Common myeloid progenitor, CD34-positive (primary cell): ENCODE measurements around the gene MAT2A.
"Not testable (repeated sequence)": the region's sequence is repeated elsewhere in the genome, so short reads cannot be mapped to it uniquely, and the experiment has no call there.

Source experiments
- CTCF ChIA-PET: fragments of 350-600 bp; sonication (Branson Sonifier 250); formaldehyde crosslinking; loops from one replicate; lab custom pipeline; 2021; ENCODE audit warnings: antibody characterized with exemption; lab: Charles Lee
- POLR2A ChIA-PET: fragments of 350-600 bp; sonication (Branson Sonifier 250); formaldehyde crosslinking; loops from one replicate; lab custom pipeline; 2021; ENCODE audit warnings: antibody characterized with exemption; lab: Charles Lee
- DNase-seq, 3 donors: peaks; one replicate each; pipeline versions ENCODE4 v3.0.0 to v3.0.0-alpha.2; 2013
- H3K27ac ChIP-seq, 2 experiments: 1 replicate in 1 of 2; 2 replicates in 1 of 2; pipeline ENCODE4 v1.7.0; 2013; ENCODE audit warnings: inconsistent platforms in 2 of 2, low read length in 2 of 2, mild to moderate bottlenecking in 2 of 2, low read depth in 1 of 2, moderate library complexity in 1 of 2; ENCODE audit not compliant: severe bottlenecking in 2 of 2, insufficient read depth in 1 of 2, poor library complexity in 1 of 2
- H3K27me3 ChIP-seq, 5 experiments: replicated peaks in 2 of 5; 1 replicate in 3 of 5; 2 replicates in 2 of 5; pipeline versions ENCODE4 v1.6.1 to v1.7.0; 2013; ENCODE audit warnings: low read length in 4 of 5, mild to moderate bottlenecking in 2 of 5, moderate library complexity in 2 of 5, inconsistent platforms in 1 of 5; ENCODE audit not compliant: insufficient read depth in 5 of 5, control insufficient read depth in 4 of 5
- H3K36me3 ChIP-seq, 4 experiments: 1 replicate in 2 of 4; 2 replicates in 2 of 4; pipeline versions ENCODE4 v1.6.1 to v1.7.0; 2013; ENCODE audit warnings: low read length in 3 of 4, control low read depth in 1 of 4, mild to moderate bottlenecking in 1 of 4; ENCODE audit not compliant: control insufficient read depth in 4 of 4, insufficient read depth in 4 of 4
- H3K4me1 ChIP-seq, 4 experiments: 1 replicate in 3 of 4; 2 replicates in 1 of 4; pipeline versions ENCODE4 v1.6.1 to v1.7.1; 2013; ENCODE audit warnings: low read length in 3 of 4, mild to moderate bottlenecking in 3 of 4, control low read depth in 1 of 4, inconsistent platforms in 1 of 4, moderate library complexity in 1 of 4; ENCODE audit not compliant: control insufficient read depth in 4 of 4, insufficient read depth in 4 of 4; ENCODE audit errors: control extremely low read depth in 1 of 4
- H3K4me3 ChIP-seq, 7 experiments: 1 replicate in 4 of 7; 2 replicates in 3 of 7; pipeline versions ENCODE4 v1.5.1 to v1.7.0; 2013; ENCODE audit warnings: mild to moderate bottlenecking in 7 of 7, low read length in 6 of 7, moderate library complexity in 6 of 7, inconsistent platforms in 2 of 7, low read depth in 2 of 7, control low read depth in 1 of 7; ENCODE audit not compliant: insufficient read depth in 4 of 7, control insufficient read depth in 1 of 7; ENCODE audit errors: extremely low read depth in 1 of 7
- H3K9me3 ChIP-seq, 5 experiments: 1 replicate in 4 of 5; 2 replicates in 1 of 5; pipeline versions ENCODE4 v1.6.1 to v1.7.1; 2013; ENCODE audit warnings: low read length in 4 of 5, mild to moderate bottlenecking in 2 of 5, inconsistent platforms in 1 of 5, low read depth in 1 of 5, moderate library complexity in 1 of 5; ENCODE audit not compliant: control insufficient read depth in 4 of 5, insufficient read depth in 2 of 5; ENCODE audit errors: control extremely low read depth in 1 of 5
- WGBS: methylation state at CpG from one replicate; pipeline ENCODE4 v1.1.5; 2013; ENCODE audit not compliant: insufficient coverage; 5-methylcytosine and 5-hydroxymethylcytosine counted together

MAT2A gene

GRCh38 chr2:85541753-85542457 is 2.9 kb downstream of the MAT2A start:
- Histone ChIP-seq H3K36me3 (peaks cover 21 to 59% (median 39%) of the 10 kb centered on the region in 4 experiments), H3K27me3 (no peaks in the 10 kb centered on the region), H3K4me3 (peak overlapping the region in 4 of 7 experiments; percentile 70 to 96 (median 89)), H3K27ac (no peak overlapping the region), H3K9me3 (no peaks in the 10 kb centered on the region), H3K4me1 (peaks cover 29 to 45% (median 40%) of the 10 kb centered on the region in 4 experiments)
- DNase-seq, result no peak
- CTCF ChIA-PET, result interaction anchor here (1.1 to 28.0 kb wide), 7 partner anchors 9 to 154 kb away, joined by 3 to 584 read pairs (median 7); partner anchors contain the start of gene SH2D6
- POLR2A ChIA-PET, result interaction anchor here (3.5 kb wide), 1 partner anchor 9 kb away, joined by 69 read pairs; no protein-coding TSS in a partner anchor
- 91% methylated on average over 4 of the region's 5 CpGs for WGBS

- DNase-seq, result no peak
- Histone ChIP-seq H3K4me1 (peaks cover 23 to 37% (median 32%) of the 10 kb centered on the region in 4 experiments), H3K9me3 (no peaks in the 10 kb centered on the region), H3K27me3 (no peaks in the 10 kb centered on the region), H3K27ac (no peak overlapping the region), H3K36me3 (peaks cover 23 to 63% (median 41%) of the 10 kb centered on the region in 4 experiments), H3K4me3 (peak overlapping the region in 1 of 7 experiments; percentile 38)
- POLR2A ChIA-PET, result no interaction called here
- CTCF ChIA-PET, result interaction anchor here (1.0 to 28.0 kb wide), 5 partner anchors 11 to 155 kb away, joined by 3 to 584 read pairs (median 4); partner anchors contain the start of gene SH2D6
- 100% methylated on average over 2 of the region's 4 CpGs for WGBS
Measured at GRCh38 chr2:85542777-85543176, 3.8 kb downstream of the MAT2A start.

GRCh38 chr2:85544254-85544691 is 5.3 kb downstream of the MAT2A start:
- peaks cover 23 to 68% (median 43%) of the 10 kb centered on the region in 4 experiments for H3K36me3 ChIP-seq
- H3K4me1 ChIP-seq, result peaks cover 23 to 34% (median 26%) of the 10 kb centered on the region in 4 experiments
- DNase-seq, H3K27ac ChIP-seq, POLR2A ChIA-PET, H3K4me3 ChIP-seq, H3K9me3 ChIP-seq, H3K27me3 ChIP-seq: not testable (repeated sequence)
- 94% methylated on average over 3 of the region's 3 CpGs for WGBS
- CTCF ChIA-PET, result interaction anchor here (1.6 to 28.0 kb wide), 2 partner anchors 9 to 116 kb away, joined by 4 to 584 read pairs; partner anchors contain the start of gene SH2D6

- not testable (repeated sequence) for DNase-seq, H3K27ac ChIP-seq, H3K27me3 ChIP-seq, H3K9me3 ChIP-seq, H3K4me3 ChIP-seq
- WGBS, result no CpG with 5 or more reads among the region's 5 CpGs
- ChIA-PET POLR2A (interaction anchor here (1.0 to 1.5 kb wide), 4 partner anchors 10 to 155 kb away, joined by 3 to 4 read pairs (median 3); partner anchors contain the start of gene CAPG), CTCF (interaction anchor here (1.4 to 28.0 kb wide), 5 partner anchors 10 to 156 kb away, joined by 3 to 584 read pairs (median 6); partner anchors contain the start of gene SH2D6)
- Histone ChIP-seq H3K4me1 (peaks cover 26 to 38% (median 29%) of the 10 kb centered on the region in 4 experiments), H3K36me3 (peaks cover 23 to 64% (median 43%) of the 10 kb centered on the region in 4 experiments)
Measured at GRCh38 chr2:85544915-85545779, 6.2 kb downstream of the MAT2A start.

- Histone ChIP-seq H3K4me3 (no peak overlapping the region), H3K27ac (no peak overlapping the region), H3K4me1 (peaks cover 25 to 38% (median 30%) of the 10 kb centered on the region in 4 experiments), H3K27me3 (no peaks in the 10 kb centered on the region), H3K36me3 (peaks cover 23 to 64% (median 42%) of the 10 kb centered on the region in 4 experiments), H3K9me3 (no peaks in the 10 kb centered on the region)
- ChIA-PET CTCF (interaction anchor here (1.4 to 28.0 kb wide), 5 partner anchors 9 to 156 kb away, joined by 3 to 584 read pairs (median 6); partner anchors contain the start of gene SH2D6), POLR2A (interaction anchor here (0.9 to 1.5 kb wide), 5 partner anchors 10 to 155 kb away, joined by 3 to 5 read pairs (median 3); partner anchors contain the start of gene CAPG)
- no peak for DNase-seq
- WGBS, result 100% methylated on average over 4 of the region's 5 CpGs
Measured at GRCh38 chr2:85545780-85546240, 6.8 kb downstream of the MAT2A start.

- no peaks in the 10 kb centered on the region for H3K9me3 ChIP-seq
- no peaks in the 10 kb centered on the region for H3K27me3 ChIP-seq
- H3K4me3 ChIP-seq, result no peak overlapping the region
- ChIA-PET POLR2A (interaction anchor here (6.7 kb wide), 1 partner anchor 7 kb away, joined by 69 read pairs; the partner anchor contains the start of gene MAT2A), CTCF (interaction anchor here (0.6 to 28.0 kb wide), 5 partner anchors 9 to 158 kb away, joined by 3 to 584 read pairs (median 78); partner anchors contain the start of genes MAT2A and SH2D6)
- no peak for DNase-seq
- peaks cover 14 to 63% (median 33%) of the 10 kb centered on the region in 4 experiments for H3K36me3 ChIP-seq
- H3K4me1 ChIP-seq, result peaks cover 20 to 36% (median 29%) of the 10 kb centered on the region in 4 experiments
- WGBS, result no CpG with 5 or more reads among the region's 1 CpG
- no peak overlapping the region for H3K27ac ChIP-seq
Measured at GRCh38 chr2:85547089-85547858, 8.3 kb downstream of the MAT2A start.
